Osteocyte (in vitro differentiated cells): ENCODE measurements around the gene RAVER2. TPM values are rescaled to one million over a fixed set of nuclear protein-coding genes. Genes with fewer than 3 reads are reported as not detected.

Experiments
- DNase-seq: peaks from one replicate; pipeline ENCODE4 v3.0.0; 2021; ENCODE audit warnings: mixed read lengths; ENCODE audit not compliant: unreplicated experiment; ENCODE audit errors: extremely low spot score
- H3K27ac Mint-ChIP-seq: one replicate; pipeline ENCODE4 v1.8.0; 2021; ENCODE audit warnings: mild to moderate bottlenecking, mixed read lengths; ENCODE audit not compliant: unreplicated experiment
- H3K27me3 Mint-ChIP-seq: one replicate; pipeline ENCODE4 v1.8.0; 2021; ENCODE audit warnings: mixed read lengths; ENCODE audit not compliant: unreplicated experiment
- H3K36me3 Mint-ChIP-seq: one replicate; pipeline ENCODE4 v1.8.0; 2021; ENCODE audit warnings: mixed read lengths; ENCODE audit not compliant: unreplicated experiment
- H3K4me1 Mint-ChIP-seq: one replicate; pipeline ENCODE4 v1.8.0; 2021; ENCODE audit warnings: mixed read lengths; ENCODE audit not compliant: unreplicated experiment
- H3K4me3 Mint-ChIP-seq: one replicate; pipeline ENCODE4 v1.8.0; 2021; ENCODE audit warnings: mild to moderate bottlenecking, moderate library complexity, mixed read lengths; ENCODE audit not compliant: unreplicated experiment
- H3K9me3 Mint-ChIP-seq: one replicate; pipeline ENCODE4 v1.8.0; 2021; ENCODE audit warnings: mixed read lengths; ENCODE audit not compliant: unreplicated experiment
- CTCF ChIP-seq: fragments of 200-600 bp; sonication (generic); IDR thresholded peaks from 2 replicates; pipeline ENCODE4 v1.5.0; 2021; ENCODE audit warnings: antibody characterized with exemption, mild to moderate bottlenecking, moderate library complexity
- total RNA-seq: library from RNA; stranded (reverse); gene quantifications from 2 replicates; pipeline ENCODE4 v1.2.1, GENCODE V29; 2021

Gene RAVER2
- total RNA-seq, 1 donor from 2014 or later = 7.3 TPM

GRCh38 chr1:64743954-64744491, 852 bp upstream of the RAVER2 start:
- H3K4me1 Mint-ChIP-seq = peaks cover 10% of the 10 kb centered on the region
- no peaks in the 10 kb centered on the region for H3K9me3 Mint-ChIP-seq
- peaks cover 2% of the 10 kb centered on the region for H3K27me3 Mint-ChIP-seq
- no peak for TF ChIP-seq CTCF
- H3K4me3 Mint-ChIP-seq = peak overlapping the region; percentile 79
- no peak for DNase-seq
- H3K27ac Mint-ChIP-seq = no peak overlapping the region
- H3K36me3 Mint-ChIP-seq = no peaks in the 10 kb centered on the region

GRCh38 chr1:64745181-64745985, 508 bp downstream of the RAVER2 start:
- Mint-ChIP-seq H3K9me3 (no peaks in the 10 kb centered on the region), H3K27ac (peak overlapping the region; percentile 69), H3K4me3 (peak overlapping the region; percentile 84), H3K27me3 (peaks cover 2% of the 10 kb centered on the region), H3K4me1 (peaks cover 10% of the 10 kb centered on the region), H3K36me3 (no peaks in the 10 kb centered on the region)
- peak; percentile 85 for DNase-seq
- no peak for TF ChIP-seq CTCF

- no peak for TF ChIP-seq CTCF
- peak overlapping the region; percentile 69 for H3K27ac Mint-ChIP-seq
- DNase-seq = no peak
These were observed 1.4 kb downstream of the RAVER2 start for GRCh38 chr1:64745986-64746940.

GRCh38 chr1:64748222-64748621, 3.3 kb downstream of the RAVER2 start:
- Mint-ChIP-seq H3K9me3 (no peaks in the 10 kb centered on the region), H3K27ac (no peak overlapping the region), H3K4me3 (no peak overlapping the region), H3K36me3 (no peaks in the 10 kb centered on the region), H3K27me3 (peaks cover 2% of the 10 kb centered on the region), H3K4me1 (peaks cover 19% of the 10 kb centered on the region)
- TF ChIP-seq CTCF = no peak
- DNase-seq = no peak

More at GRCh38 chr1:64745986-64746940, 1.4 kb downstream of the RAVER2 start:
- Mint-ChIP-seq H3K4me3 (peak overlapping the region; percentile 84), H3K36me3 (no peaks in the 10 kb centered on the region), H3K27me3 (peaks cover 2% of the 10 kb centered on the region), H3K9me3 (no peaks in the 10 kb centered on the region), H3K4me1 (peaks cover 17% of the 10 kb centered on the region)
